IMR-90 (cell line): ENCODE data around the gene C1QTNF1. TPM values are rescaled to one million over a fixed set of nuclear protein-coding genes. Genes with fewer than 3 reads are reported as not detected.

Experiments
- ATAC-seq: fragments of 200-7000 bp; cut with Tn5 transposase; 2 replicates; pipeline ENCODE4 v1.9.1; 2020; ENCODE audit warnings: low read depth, mild to moderate bottlenecking, moderate library complexity
- BruUV-seq: library from RNA; stranded (reverse); fragments of 400-500 nt; replicated peaks from 2 replicates; lab custom pipeline; 2021; lab: Mats Ljungman, UMichigan
- CTCF ChIA-PET: fragments of 300-600 bp; formaldehyde crosslinking; extraction: SDS; loops from one replicate; lab custom pipeline; 2021; ENCODE audit warnings: antibody characterized with exemption; lab: Yijun Ruan, JAX
- POLR2A ChIA-PET: fragments of 300-600 bp; sonication (Branson Sonifier 250); formaldehyde crosslinking; loops from one replicate; lab custom pipeline; 2022; ENCODE audit warnings: antibody characterized with exemption; ENCODE audit not compliant: unreplicated experiment; lab: Charles Lee
- DNase-seq: peaks from one replicate; pipeline ENCODE4 v3.0.0; 2013
- H2AFZ ChIP-seq: replicated peaks from 2 replicates; pipeline ENCODE3; 2013; ENCODE audit warnings: low read length, mild to moderate bottlenecking; ENCODE audit not compliant: poor library complexity
- H2AK5ac ChIP-seq: 2 replicates; pipeline ENCODE4 v1.6.1; 2013; ENCODE audit warnings: low read depth, low read length, inconsistent platforms
- H2AK9ac ChIP-seq: replicated peaks from 2 replicates; pipeline ENCODE3; 2013; ENCODE audit warnings: mild to moderate bottlenecking, low read depth, low read length, moderate library complexity; ENCODE audit not compliant: poor library complexity
- H2BK120ac ChIP-seq: 2 replicates; pipeline ENCODE4 v1.6.1; 2013; ENCODE audit warnings: low read depth, low read length, inconsistent platforms
- H2BK15ac ChIP-seq: 3 replicates; pipeline ENCODE4 v1.6.1; 2013; ENCODE audit warnings: low read depth, low read length, inconsistent platforms
- H2BK20ac ChIP-seq: 2 replicates; pipeline ENCODE4 v1.6.1; 2013; ENCODE audit warnings: low read depth, mild to moderate bottlenecking, inconsistent platforms, low read length, moderate library complexity
- H2BK5ac ChIP-seq: 2 replicates; pipeline ENCODE4 v1.6.1; 2013; ENCODE audit warnings: mild to moderate bottlenecking, low read depth, low read length, inconsistent platforms; ENCODE audit not compliant: poor library complexity, severe bottlenecking
- H3K14ac ChIP-seq: replicated peaks from 2 replicates; pipeline ENCODE4 v1.6.1; 2013; ENCODE audit warnings: low read depth, low read length, inconsistent platforms
- H3K18ac ChIP-seq: 2 replicates; pipeline ENCODE4 v1.6.1; 2013; ENCODE audit warnings: low read depth, low read length, control low read depth
- H3K23ac ChIP-seq: 2 replicates; pipeline ENCODE4 v1.6.1; 2013; ENCODE audit warnings: low read depth, low read length, inconsistent platforms
- H3K27ac ChIP-seq: 2 replicates; pipeline ENCODE4 v1.5.1; 2013; ENCODE audit warnings: mild to moderate bottlenecking, control low read depth, low read length; ENCODE audit not compliant: insufficient read depth
- H3K27me3 ChIP-seq: 2 replicates; pipeline ENCODE4 v1.6.1; 2013; ENCODE audit warnings: low read length; ENCODE audit not compliant: control insufficient read depth, insufficient read depth
- H3K36me3 ChIP-seq: 2 replicates; pipeline ENCODE4 v1.6.1; 2013; ENCODE audit warnings: low read length, mixed read lengths; ENCODE audit not compliant: control insufficient read depth, insufficient read depth
- H3K4ac ChIP-seq: 2 replicates; pipeline ENCODE4 v1.6.1; 2013; ENCODE audit warnings: low read depth, low read length, inconsistent platforms
- H3K4me1 ChIP-seq: 2 replicates; pipeline ENCODE4 v1.6.1; 2013; ENCODE audit warnings: low read length, mixed read lengths; ENCODE audit not compliant: control insufficient read depth, insufficient read depth
- H3K4me2 ChIP-seq: 2 replicates; pipeline ENCODE4 v1.6.1; 2013; ENCODE audit warnings: low read depth, mild to moderate bottlenecking, control low read depth, low read length, moderate library complexity
- H3K4me3 ChIP-seq: 2 replicates; pipeline ENCODE4 v1.5.1; 2013; ENCODE audit warnings: low read depth, mild to moderate bottlenecking, control low read depth, low read length, moderate library complexity; ENCODE audit not compliant: insufficient read depth
- H3K56ac ChIP-seq: 2 replicates; pipeline ENCODE4 v1.6.1; 2013; ENCODE audit warnings: low read length, inconsistent platforms; ENCODE audit not compliant: insufficient read depth; ENCODE audit errors: extremely low read depth
- H3K79me1 ChIP-seq, 2 experiments: 2 replicates each; pipeline ENCODE4 v1.6.1; 2013; ENCODE audit warnings: low read length in 2 of 2, inconsistent platforms in 1 of 2, low read depth in 1 of 2
- H3K9ac ChIP-seq: 2 replicates; pipeline ENCODE4 v1.6.1; 2013; ENCODE audit warnings: low read depth, low read length, control low read depth
- H3K9me1 ChIP-seq: 2 replicates; pipeline ENCODE4 v1.6.1; 2013; ENCODE audit warnings: low read length, inconsistent platforms; ENCODE audit not compliant: insufficient read depth
- H3K9me3 ChIP-seq: 2 replicates; pipeline ENCODE4 v1.6.1; 2013; ENCODE audit warnings: low read length; ENCODE audit not compliant: control insufficient read depth, insufficient read depth
- H4K20me1 ChIP-seq: 2 replicates; pipeline ENCODE4 v1.6.1; 2013; ENCODE audit warnings: low read length, inconsistent platforms; ENCODE audit not compliant: insufficient read depth
- H4K5ac ChIP-seq: 2 replicates; pipeline ENCODE4 v1.6.1; 2013; ENCODE audit warnings: mild to moderate bottlenecking, low read depth, low read length, control low read depth
- H4K8ac ChIP-seq, 2 experiments: 2 replicates each; pipeline ENCODE4 v1.6.1; 2013; ENCODE audit warnings: low read depth in 2 of 2, low read length in 2 of 2, control low read depth in 1 of 2, inconsistent platforms in 1 of 2
- H4K91ac ChIP-seq: 2 replicates; pipeline ENCODE4 v1.6.1; 2013; ENCODE audit warnings: low read depth, low read length, inconsistent platforms; ENCODE audit not compliant: insufficient read depth
- CHD1 ChIP-seq: IDR thresholded peaks from 2 replicates; pipeline ENCODE4 v1.6.1; 2012; ENCODE audit warnings: low read depth, low read length, improper control_type of control experiment
- CTCF ChIP-seq: conservative IDR thresholded peaks from 2 replicates; pipeline ENCODE4 v1.5.1; 2012; ENCODE audit warnings: mild to moderate bottlenecking, low read depth, low read length, improper control_type of control experiment
- POLR2A ChIP-seq: IDR thresholded peaks from 2 replicates; pipeline ENCODE4 v1.6.1; 2012; ENCODE audit warnings: mild to moderate bottlenecking, low read depth, low read length
- RAD21 ChIP-seq: IDR thresholded peaks from 2 replicates; pipeline ENCODE4 v1.6.1; 2012; ENCODE audit warnings: low read length, improper control_type of control experiment
- WGBS, 2 experiments: methylation state at CpG; one replicate each; pipeline versions ENCODE4 v1.1.5 to v1.1.7; 2013; ENCODE audit warnings: missing lambda C conversion rate in 2 of 2; ENCODE audit not compliant: insufficient read length in 1 of 2; ENCODE audit errors: extremely low coverage in 2 of 2; 5-methylcytosine and 5-hydroxymethylcytosine counted together
- dilution Hi-C: fragments of 300-500 bp; cut with HindIII; formaldehyde crosslinking; loops from one replicate; pipeline ENCODE4 v1.14.3; 2018; ENCODE audit warnings: low sequenced_read_pairs; ENCODE audit not compliant: unreplicated experiment
- in situ Hi-C: fragments of 300-500 bp; cut with MboI; formaldehyde crosslinking; loops from 3 replicates; pipeline ENCODE4 v1.14.3; 2019; ENCODE audit warnings: low sequenced_read_pairs, inconsistent platforms, mixed read lengths
- intact Hi-C: fragments of 100-400 bp; cut with micrococcal nuclease; formaldehyde crosslinking; loops from 2 replicates; pipeline ENCODE4 v1.10.0; 2022
- polyA plus RNA-seq, 3 experiments: library from polyadenylated mRNA; depleted of rRNA; stranded (reverse); fragments of >200 nt; gene quantifications; 2 replicates each; pipeline ENCODE4 v1.2.3, GENCODE V29; 2012; ENCODE audit warnings: low replicate concordance in 1 of 3
- total RNA-seq: library from RNA; depleted of rRNA; stranded (reverse); fragments of >200 nt; gene quantifications from 2 replicates; pipeline ENCODE4 v1.2.3, GENCODE V29; 2012

Gene C1QTNF1
- total and polyA plus RNA-seq, 2 of the 4 experiments (the other 2 are of a cell fraction), result 3.4 to 8.4 TPM

GRCh38 chr17:79043191-79043930, 19.4 kb downstream of the C1QTNF1 start:
- ChIA-PET POLR2A (no interaction called here), CTCF (interaction anchor here (0.6 to 3.1 kb wide), 2 partner anchors 24 to 908 kb away, joined by 3 to 19 read pairs; no protein-coding TSS in a partner anchor)
- no peak overlapping the region for H4K8ac ChIP-seq
- H3K56ac ChIP-seq, result no peak overlapping the region
- H2BK5ac ChIP-seq, result no peak overlapping the region
- no peak overlapping the region for H2AK5ac ChIP-seq
- dilution Hi-C loops (no loop called here), intact Hi-C loops (no loop called here), in situ Hi-C loops (no loop called here)
- no peak overlapping the region for H2BK120ac ChIP-seq
- H3K4me3 ChIP-seq, result no peak overlapping the region
- peaks cover 5% of the 10 kb centered on the region for H3K4me1 ChIP-seq
- 93% methylated on average over 3 of the region's 10 CpGs; no CpG with 5 or more reads in 1 of the 2 experiments for WGBS, 2 experiments
- H4K20me1 ChIP-seq, result no peaks in the 10 kb centered on the region; the same call in 1 of the 2 replicates
- H3K27me3 ChIP-seq, result no peaks in the 10 kb centered on the region; the same call in 1 of the 2 replicates
- no peak overlapping the region for H4K5ac ChIP-seq
- no peak overlapping the region for H3K27ac ChIP-seq
- H3K14ac ChIP-seq, result no peak overlapping the region
- no peak overlapping the region for H2BK15ac ChIP-seq
- ATAC-seq (no peak), DNase-seq (no peak)
- BruUV-seq, result no TSS peak
- peaks cover 13% of the 10 kb centered on the region for H3K9me1 ChIP-seq
- no peak overlapping the region for H3K4ac ChIP-seq
- no peak overlapping the region for H3K9ac ChIP-seq
- no peak overlapping the region for H3K4me2 ChIP-seq
- peaks cover 8% of the 10 kb centered on the region; the same call in 1 of the 2 replicates for H3K36me3 ChIP-seq
- H3K18ac ChIP-seq, result no peak overlapping the region
- H3K23ac ChIP-seq, result no peak overlapping the region
- TF ChIP-seq POLR2A, result no peak
- no peak for TF ChIP-seq CTCF
- TF ChIP-seq CHD1, result no peak
- no peak for TF ChIP-seq RAD21
- H2AK9ac ChIP-seq, result no peak overlapping the region
- no peak overlapping the region for H4K91ac ChIP-seq
- H2AFZ ChIP-seq, result no peak overlapping the region
- 0 out of 4 replicates have a peak, but pooled peaks cover 0 to 5% of the 10 kb centered on the region in 2 experiments for H3K79me1 ChIP-seq
- H3K9me3 ChIP-seq, result no peaks in the 10 kb centered on the region
- H2BK20ac ChIP-seq, result no peak overlapping the region
